ENCODE results near the gene ANXA8.
"Not testable (repeated sequence)": the region's sequence is repeated elsewhere in the genome, so short reads cannot be mapped to it uniquely, and the experiment has no call there.

The ANXA8 gene

GRCh38 chr10:47483923-47484322 lies at the start of gene ANXA8:
TSS of gene ANXA8 (minus strand) at chr10:47484115. CDS start at chr10:47483933, 182 bp downstream.
- not testable (repeated sequence) for DNase-seq

GRCh38 chr10:47523475-47523874 lies 39.6 kb upstream of the ANXA8 start, which contains the start of gene AGAP9:
TSS of gene AGAP9 (minus strand) at chr10:47523638. CDS start at chr10:47523526, 112 bp downstream.
- not testable (repeated sequence) for DNase-seq

GRCh38 chr10:47502313-47502712 lies 18.4 kb upstream of the ANXA8 start:
- not testable (repeated sequence) for DNase-seq

GRCh38 chr10:47494226-47494625 lies 10.3 kb upstream of the ANXA8 start:
- not testable (repeated sequence) for DNase-seq

GRCh38 chr10:47491600-47491999 lies 7.7 kb upstream of the ANXA8 start, which contains the start of gene FAM25G:
TSS of gene FAM25G (minus strand) at chr10:47491700. CDS start at chr10:47491674, 26 bp downstream.
- not testable (repeated sequence) for DNase-seq

GRCh38 chr10:47489630-47490029 lies 5.7 kb upstream of the ANXA8 start:
- not testable (repeated sequence) for DNase-seq

- not testable (repeated sequence) for DNase-seq
Observed at GRCh38 chr10:47485943-47486342, 2.0 kb upstream of the ANXA8 start.

- not testable (repeated sequence) for DNase-seq
Observed at GRCh38 chr10:47484786-47485185, 871 bp upstream of the ANXA8 start.

GRCh38 chr10:47482367-47482766 lies 1.5 kb downstream of the ANXA8 start:
- not testable (repeated sequence) for DNase-seq

GRCh38 chr10:47481768-47482181 lies 2.1 kb downstream of the ANXA8 start:
- not testable (repeated sequence) for DNase-seq

- DNase-seq: not testable (repeated sequence)
Observed at GRCh38 chr10:47481182-47481766, 2.6 kb downstream of the ANXA8 start.

- not testable (repeated sequence) for DNase-seq
Observed at GRCh38 chr10:47480133-47480532, 3.8 kb downstream of the ANXA8 start.

- not testable (repeated sequence) for DNase-seq
Observed at GRCh38 chr10:47478114-47478513, 5.8 kb downstream of the ANXA8 start.

- not testable (repeated sequence) for DNase-seq
Observed at GRCh38 chr10:47477078-47477477, 6.8 kb downstream of the ANXA8 start.

- DNase-seq: not testable (repeated sequence)
Observed at GRCh38 chr10:47475101-47475500, 8.8 kb downstream of the ANXA8 start.

- not testable (repeated sequence) for DNase-seq
Observed at GRCh38 chr10:47473516-47473915, 10.4 kb downstream of the ANXA8 start.

GRCh38 chr10:47472647-47473046 lies 11.3 kb downstream of the ANXA8 start:
- not testable (repeated sequence) for DNase-seq

- not testable (repeated sequence) for DNase-seq
Observed at GRCh38 chr10:47472072-47472471, 11.8 kb downstream of the ANXA8 start.

GRCh38 chr10:47468731-47469528 lies 15.0 kb downstream of the ANXA8 start:
- DNase-seq: not testable (repeated sequence)

GRCh38 chr10:47467957-47468356 lies 16.0 kb downstream of the ANXA8 start:
- not testable (repeated sequence) for DNase-seq

GRCh38 chr10:47467458-47467857 lies 16.5 kb downstream of the ANXA8 start:
- not testable (repeated sequence) for DNase-seq

GRCh38 chr10:47465216-47465917 lies 18.5 kb downstream of the ANXA8 start:
- DNase-seq: not testable (repeated sequence)

Measured in NCI-H1092 treated with DMSO at 0.1 percent for 48 hours (cell line).